ENCODE data around the gene CACNA1A. TPM values are rescaled to one million over a fixed set of nuclear protein-coding genes. Genes with fewer than 3 reads are reported as not detected.

CACNA1A gene
- total RNA-seq, 1 donor from 2014 or later = 190 TPM

DNA sequence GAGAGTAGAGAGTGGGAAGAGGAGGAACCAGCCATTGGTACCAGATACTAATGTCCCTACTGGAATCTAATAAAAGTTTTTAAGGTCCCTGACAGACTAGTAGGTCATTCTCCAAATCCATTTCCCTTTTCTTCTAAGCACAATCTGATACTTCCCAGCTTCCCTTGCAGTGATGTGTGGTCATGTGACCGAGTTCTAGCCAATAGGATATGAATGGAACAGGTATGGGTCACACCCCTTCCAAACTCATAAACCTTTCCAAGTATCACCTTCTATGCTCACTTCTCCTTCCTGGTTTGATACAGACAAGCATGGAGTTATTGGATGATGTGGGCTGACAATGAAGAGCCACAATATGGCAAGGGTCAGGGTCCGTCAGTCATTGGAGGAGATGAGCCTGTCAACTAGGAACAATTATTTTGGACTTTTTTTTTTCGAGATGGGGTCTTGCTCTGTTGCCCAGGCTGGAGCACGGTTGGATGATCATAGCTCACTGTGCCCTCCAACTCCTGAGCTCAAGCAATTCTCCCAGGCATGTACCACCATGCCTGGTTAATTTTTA lies 54.8 kb downstream of the CACNA1A start:
- Mint-ChIP-seq H3K27me3 (ENCODE audit: unreplicated experiment) (peaks cover 2% of the 10 kb centered on the region), H3K4me1 (ENCODE audit: low read depth, unreplicated experiment) (no peaks in the 10 kb centered on the region), H3K36me3 (ENCODE audit: unreplicated experiment) (peaks cover 34% of the 10 kb centered on the region), H3K4me3 (ENCODE audit: unreplicated experiment) (no peak overlapping the region), H3K9me3 (ENCODE audit: unreplicated experiment) (peaks cover 3% of the 10 kb centered on the region), H3K27ac (ENCODE audit: unreplicated experiment) (no peak overlapping the region)
- TF ChIP-seq, protein P1, sequence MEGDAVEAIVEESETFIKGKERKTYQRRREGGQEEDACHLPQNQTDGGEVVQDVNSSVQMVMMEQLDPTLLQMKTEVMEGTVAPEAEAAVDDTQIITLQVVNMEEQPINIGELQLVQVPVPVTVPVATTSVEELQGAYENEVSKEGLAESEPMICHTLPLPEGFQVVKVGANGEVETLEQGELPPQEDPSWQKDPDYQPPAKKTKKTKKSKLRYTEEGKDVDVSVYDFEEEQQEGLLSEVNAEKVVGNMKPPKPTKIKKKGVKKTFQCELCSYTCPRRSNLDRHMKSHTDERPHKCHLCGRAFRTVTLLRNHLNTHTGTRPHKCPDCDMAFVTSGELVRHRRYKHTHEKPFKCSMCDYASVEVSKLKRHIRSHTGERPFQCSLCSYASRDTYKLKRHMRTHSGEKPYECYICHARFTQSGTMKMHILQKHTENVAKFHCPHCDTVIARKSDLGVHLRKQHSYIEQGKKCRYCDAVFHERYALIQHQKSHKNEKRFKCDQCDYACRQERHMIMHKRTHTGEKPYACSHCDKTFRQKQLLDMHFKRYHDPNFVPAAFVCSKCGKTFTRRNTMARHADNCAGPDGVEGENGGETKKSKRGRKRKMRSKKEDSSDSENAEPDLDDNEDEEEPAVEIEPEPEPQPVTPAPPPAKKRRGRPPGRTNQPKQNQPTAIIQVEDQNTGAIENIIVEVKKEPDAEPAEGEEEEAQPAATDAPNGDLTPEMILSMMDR (IDR thresholded peaks at IDR 0.05; ENCODE audit: partially characterized antibody, unreplicated experiment) = no peak
- no peak for DNase-seq

DNA sequence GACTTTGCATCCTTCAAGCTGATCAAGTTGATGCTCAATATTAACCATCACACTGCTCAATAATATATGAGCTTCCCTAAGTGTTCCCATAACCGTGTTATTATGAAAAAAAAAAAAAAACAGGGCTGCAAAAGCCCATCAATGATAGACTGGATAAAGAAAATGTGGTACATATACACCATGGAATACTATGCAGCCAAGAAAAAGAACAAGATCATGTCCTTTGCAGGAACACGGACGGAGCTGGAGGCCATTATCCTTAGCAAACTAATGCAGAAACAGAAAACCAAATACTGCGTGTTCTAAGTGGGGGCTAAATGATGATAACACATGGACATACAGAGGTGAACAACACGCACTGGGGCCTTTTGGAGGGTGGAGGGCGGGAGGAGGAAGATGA lies 58.3 kb downstream of the CACNA1A start:
- H3K4me3 Mint-ChIP-seq (ENCODE audit: unreplicated experiment) = no peak overlapping the region
- no peaks in the 10 kb centered on the region for H3K27me3 Mint-ChIP-seq (ENCODE audit: unreplicated experiment)
- DNase-seq = no peak
- no peaks in the 10 kb centered on the region for H3K4me1 Mint-ChIP-seq (ENCODE audit: low read depth, unreplicated experiment)
- TF ChIP-seq, protein P1 (IDR thresholded peaks at IDR 0.05; ENCODE audit: partially characterized antibody, unreplicated experiment) = no peak
- H3K27ac Mint-ChIP-seq (ENCODE audit: unreplicated experiment) = no peak overlapping the region
- peaks cover 2% of the 10 kb centered on the region for H3K9me3 Mint-ChIP-seq (ENCODE audit: unreplicated experiment)
- H3K36me3 Mint-ChIP-seq (ENCODE audit: unreplicated experiment) = peaks cover 33% of the 10 kb centered on the region

DNA sequence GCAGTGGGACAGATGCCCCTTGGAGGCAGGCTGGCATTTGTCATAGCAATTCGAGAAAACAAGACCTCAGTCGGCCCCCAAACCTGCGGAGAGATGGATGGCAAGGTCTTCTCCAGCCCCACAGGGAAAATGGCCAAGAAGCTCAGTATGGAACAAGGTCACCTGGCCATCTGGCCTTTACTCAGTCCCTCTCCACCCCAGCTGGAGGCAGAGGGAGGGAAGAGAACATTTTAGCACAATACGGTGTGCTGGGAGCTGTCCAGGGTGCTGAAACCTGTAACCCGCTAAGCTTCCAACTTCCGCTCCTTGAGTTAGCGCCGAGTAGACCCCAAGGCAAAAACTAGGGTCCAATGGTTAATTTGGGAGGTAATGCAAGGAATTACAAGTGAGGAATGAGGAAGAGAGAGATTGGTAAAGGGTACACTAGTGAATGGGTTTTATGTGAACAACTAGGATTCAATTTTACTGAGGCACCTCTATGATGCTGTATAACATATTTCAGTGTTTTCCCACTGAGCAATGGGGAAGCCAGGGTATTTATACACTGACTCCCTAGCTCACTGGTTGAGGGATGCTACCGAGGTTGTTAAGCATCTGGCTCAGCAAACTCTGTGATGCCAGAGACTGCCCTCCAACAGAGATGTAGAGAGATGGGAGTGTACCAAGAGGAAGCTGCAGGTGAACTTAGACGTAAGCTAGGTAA lies 64.3 kb downstream of the CACNA1A start:
- peaks cover 10% of the 10 kb centered on the region for H3K36me3 Mint-ChIP-seq (ENCODE audit: unreplicated experiment)
- TF ChIP-seq, protein P1 (IDR thresholded peaks at IDR 0.05; ENCODE audit: partially characterized antibody, unreplicated experiment) = no peak
- no peak overlapping the region for H3K4me3 Mint-ChIP-seq (ENCODE audit: unreplicated experiment)
- peaks cover 6% of the 10 kb centered on the region for H3K9me3 Mint-ChIP-seq (ENCODE audit: unreplicated experiment)
- peaks cover 1% of the 10 kb centered on the region for H3K4me1 Mint-ChIP-seq (ENCODE audit: low read depth, unreplicated experiment)
- no peak overlapping the region for H3K27ac Mint-ChIP-seq (ENCODE audit: unreplicated experiment)
- no peak for DNase-seq
- H3K27me3 Mint-ChIP-seq (ENCODE audit: unreplicated experiment) = peaks cover 3% of the 10 kb centered on the region

DNA sequence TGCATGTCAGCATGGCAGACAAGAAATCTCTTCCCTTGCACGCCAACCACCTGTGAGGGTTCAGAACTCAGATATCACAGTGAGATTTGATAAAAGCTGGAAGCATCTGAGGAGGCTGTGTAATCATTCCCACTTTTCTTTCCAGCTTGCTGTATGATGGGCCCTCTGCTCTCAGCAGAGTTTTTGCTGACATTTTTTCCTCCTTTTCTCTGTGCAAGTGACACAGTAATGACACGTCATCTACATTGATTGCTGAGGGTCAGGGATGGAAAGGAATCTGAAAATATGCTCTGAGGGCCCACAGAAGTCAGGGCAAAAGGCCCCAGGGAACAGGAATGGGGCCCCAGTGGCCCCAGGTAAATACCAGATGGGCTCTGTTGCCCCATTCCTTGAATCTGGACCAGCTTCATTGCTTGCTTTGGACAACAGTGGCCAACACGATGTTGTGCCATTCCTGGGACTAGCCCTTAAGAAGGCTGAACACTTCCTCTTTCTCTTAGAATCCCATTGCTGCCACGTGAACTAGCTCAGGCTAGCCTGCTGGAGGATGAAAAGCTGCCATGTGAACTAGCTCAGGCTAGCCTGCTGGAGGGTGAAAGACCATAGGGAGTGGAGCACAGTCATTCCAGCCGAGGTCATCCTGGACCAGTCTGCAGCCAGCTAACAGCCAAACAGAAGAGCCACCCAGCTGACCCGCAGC lies 68.2 kb downstream of the CACNA1A start:
- H3K27me3 Mint-ChIP-seq (ENCODE audit: unreplicated experiment) = peaks cover 3% of the 10 kb centered on the region
- TF ChIP-seq, protein P1 (IDR thresholded peaks at IDR 0.05; ENCODE audit: partially characterized antibody, unreplicated experiment) = no peak
- H3K9me3 Mint-ChIP-seq (ENCODE audit: unreplicated experiment) = peaks cover 7% of the 10 kb centered on the region

DNA sequence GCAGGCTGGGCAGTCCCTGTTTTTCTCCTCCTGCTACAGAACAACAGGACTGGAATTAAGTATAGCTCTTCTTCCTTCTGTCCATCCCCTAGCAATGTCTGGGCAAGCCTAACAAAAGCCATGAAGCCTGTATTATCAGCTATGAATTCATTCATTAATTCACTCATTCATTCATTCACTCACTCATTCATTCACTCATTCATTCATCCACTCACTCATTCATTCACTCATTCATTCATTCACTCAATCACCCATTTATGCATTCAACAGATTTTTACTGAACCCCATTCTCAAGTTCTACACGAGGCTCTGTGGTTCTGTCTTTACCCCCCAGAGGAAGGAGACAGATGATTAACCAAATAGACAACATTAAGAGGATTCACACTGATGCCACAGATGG lies 69.9 kb downstream of the CACNA1A start:
- H3K36me3 Mint-ChIP-seq (ENCODE audit: unreplicated experiment) = peaks cover 4% of the 10 kb centered on the region
- no peak overlapping the region for H3K4me3 Mint-ChIP-seq (ENCODE audit: unreplicated experiment)
- peaks cover 1% of the 10 kb centered on the region for H3K4me1 Mint-ChIP-seq (ENCODE audit: low read depth, unreplicated experiment)
- peaks cover 7% of the 10 kb centered on the region for H3K9me3 Mint-ChIP-seq (ENCODE audit: unreplicated experiment)
- DNase-seq = no peak
- peaks cover 3% of the 10 kb centered on the region for H3K27me3 Mint-ChIP-seq (ENCODE audit: unreplicated experiment)
- TF ChIP-seq, protein P1 (IDR thresholded peaks at IDR 0.05; ENCODE audit: partially characterized antibody, unreplicated experiment) = no peak
- no peak overlapping the region for H3K27ac Mint-ChIP-seq (ENCODE audit: unreplicated experiment)

More for the DNA sequence above, 68.2 kb downstream of the CACNA1A start:
- H3K27ac Mint-ChIP-seq (ENCODE audit: unreplicated experiment) = no peak overlapping the region
- no peak for DNase-seq
- H3K4me3 Mint-ChIP-seq (ENCODE audit: unreplicated experiment) = no peak overlapping the region
- H3K36me3 Mint-ChIP-seq (ENCODE audit: unreplicated experiment) = peaks cover 4% of the 10 kb centered on the region
- H3K4me1 Mint-ChIP-seq (ENCODE audit: low read depth, unreplicated experiment) = peaks cover 1% of the 10 kb centered on the region
